ENCODE results near the gene SEMA5A. TPM values are rescaled to one million over a fixed set of nuclear protein-coding genes. Genes with fewer than 3 reads are reported as not detected.

The SEMA5A gene
- total and polyA plus RNA-seq, 2 of the 8 experiments (the other 6 are each of a cell fraction or from before 2014, with no cell fraction given) = 5.3 to 8.9 TPM

DNA sequence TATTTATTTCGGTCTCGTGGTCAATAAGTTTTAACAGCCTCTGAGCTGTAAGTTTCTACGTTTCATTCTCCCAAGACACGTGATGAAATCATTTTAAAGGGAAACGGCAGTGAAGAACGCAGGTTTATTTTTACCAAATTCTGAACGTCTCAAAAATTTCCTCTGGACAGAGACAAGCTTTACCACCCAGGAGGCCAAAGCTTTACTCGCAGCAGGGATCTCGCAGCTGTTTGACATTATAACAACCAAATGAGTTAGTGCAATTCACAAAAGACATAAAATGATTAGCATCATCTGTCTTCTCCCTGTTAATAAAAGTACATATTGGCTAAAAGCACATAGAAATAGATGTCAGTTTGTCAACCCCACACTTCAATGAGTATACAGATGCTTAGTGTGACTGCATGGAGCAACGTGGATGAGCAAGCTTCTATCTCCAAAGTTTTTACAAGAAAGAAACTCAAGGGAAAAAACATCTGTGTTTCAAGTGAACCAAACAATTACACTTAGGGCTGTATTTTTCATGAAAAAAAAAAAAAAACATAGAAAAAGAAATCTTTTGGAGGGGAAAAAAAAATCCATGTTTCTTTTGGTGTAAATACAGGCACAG is 2.5 kb downstream of the SEMA5A start:
- Histone ChIP-seq H2AFZ (ENCODE audit: low read length) (no peak overlapping the region), H3K23me2 (ENCODE audit: low read depth, low read length) (peaks cover 12% of the 10 kb centered on the region), H3K56ac (replicated peaks; ENCODE audit: insufficient read length, low read depth, low read length) (no peak overlapping the region), H3K4me1 (replicated peaks in 1 of 4; ENCODE audit: control insufficient read depth in 3 of 4, insufficient read depth in 4 of 4, low read length in 3 of 4) (peaks cover 3 to 8% (median 4%) of the 10 kb centered on the region in 4 experiments; a peak in 6 of 7 replicates), H2BK5ac (ENCODE audit: low read depth, low read length) (no peak overlapping the region), H3K14ac (ENCODE audit: insufficient read length) (no peak overlapping the region), H3K27me3 (replicated peaks in 1 of 4; ENCODE audit: control insufficient read depth in 3 of 4, extremely low read depth in 1 of 4, insufficient read depth in 3 of 4, low read length in 3 of 4) (peaks cover 0 to 3% (median 0%) of the 10 kb centered on the region in 4 experiments; a peak in 2 of 7 replicates), H3K79me1 (ENCODE audit: low read depth, low read length) (no peaks in the 10 kb centered on the region), H2BK12ac (ENCODE audit: low read depth, low read length) (no peak overlapping the region), H3K9me3 (ENCODE audit: insufficient read depth in 2 of 2, low read depth in 1 of 2, low read length in 1 of 2) (no peaks in the 10 kb centered on the region), H3K9ac (replicated peaks in 1 of 4; ENCODE audit: extremely low read depth in 1 of 4, low read depth in 3 of 4, low read length in 3 of 4) (no peak overlapping the region), H4K5ac (ENCODE audit: insufficient read length, low read depth, low read length) (no peak overlapping the region), H3K36me3 (ENCODE audit: control insufficient read depth in 2 of 4, insufficient read depth in 4 of 4, low read length in 3 of 4) (no peaks in the 10 kb centered on the region), H4K20me1 (replicated peaks in 1 of 2; ENCODE audit: control insufficient read depth in 1 of 2, insufficient read depth in 2 of 2, low read length in 2 of 2) (peaks cover 0 to under 1% of the 10 kb centered on the region in 2 experiments), H3K4ac (replicated peaks; ENCODE audit: insufficient read length, low read depth, low read length) (no peak overlapping the region), H2BK15ac (ENCODE audit: low read length) (no peak overlapping the region), H3K79me2 (ENCODE audit: control insufficient read depth in 1 of 2, insufficient read depth in 2 of 2, low read length in 2 of 2) (no peaks in the 10 kb centered on the region), H3K18ac (ENCODE audit: extremely low read depth, low read length) (no peak overlapping the region), H4K91ac (replicated peaks; ENCODE audit: insufficient read length, low read length) (no peak overlapping the region), H2BK20ac (ENCODE audit: low read length) (no peak overlapping the region), H4K8ac (ENCODE audit: extremely low read depth, insufficient read depth, low read length) (no peak overlapping the region), H2BK120ac (replicated peaks; ENCODE audit: low read depth, low read length) (no peak overlapping the region), H3K27ac (ENCODE audit: low read depth, low read length) (no peak overlapping the region), H3K23ac (ENCODE audit: insufficient read length) (no peak overlapping the region), H2AK5ac (ENCODE audit: low read depth, low read length) (no peak overlapping the region), H3K4me3 (ENCODE audit: extremely low read depth in 1 of 4, insufficient read depth in 2 of 4, low read depth in 3 of 4, low read length in 4 of 4) (no peak overlapping the region), H3K4me2 (ENCODE audit: insufficient read depth in 1 of 2, low read depth in 2 of 2, low read length in 2 of 2) (no peak overlapping the region; a peak in 1 of 4 replicates)
- POLR2A ChIA-PET (ENCODE audit: partially characterized antibody) = interaction anchor here (0.9 to 1.5 kb wide), 2 partner anchors 10 to 71 kb away, joined by 3 to 4 read pairs; no protein-coding TSS in a partner anchor
- CTCF ChIA-PET (ENCODE audit: partially characterized antibody) = interaction anchor here (0.8 to 2.2 kb wide), 27 partner anchors 9 to 504 kb away, joined by 3 to 16 read pairs (median 3); no protein-coding TSS in a partner anchor
- DNase-seq (ENCODE audit: low read depth in 1 of 2, low spot score in 2 of 2) = no peak
- WGBS, 2 experiments (ENCODE audit: extremely low coverage in 1 of 2, insufficient coverage in 1 of 2, insufficient read length in 1 of 2, insufficient replicate concordance in 2 of 2, low coverage in 1 of 2, low lambda C conversion rate in 2 of 2, missing lambda C conversion rate in 1 of 2) = 94% methylated on average over 10 of the region's 10 CpGs; no CpG with 5 or more reads in 1 of the 2 experiments
- FAIRE-seq = no peak
- TF ChIP-seq RAD21 (IDR thresholded peaks at IDR 0.05 in 1 of 2, conservative IDR thresholded peaks at IDR 0.05 in 1 of 2; ENCODE audit: low read depth in 2 of 2, low read length in 2 of 2) (no peak), POLR2A (IDR thresholded peaks at IDR 0.05; ENCODE audit: control extremely low read depth in 1 of 2, low read depth in 2 of 2, low read length in 2 of 2) (no peak), BACH1 (IDR thresholded peaks at IDR 0.05; ENCODE audit: low read length) (no peak), TEAD4 (IDR thresholded peaks at IDR 0.05; ENCODE audit: low read depth, low read length) (no peak)

Data from H1 (cell line).